ENCODE data around the gene DHPS. TPM values are rescaled to one million over a fixed set of nuclear protein-coding genes. Genes with fewer than 3 reads are reported as not detected.

The DHPS gene
- total and polyA plus RNA-seq, 2 of the 13 experiments (the other 11 are each of a cell fraction or from before 2014, with no cell fraction given): 43.3 to 84.3 TPM

- TF ChIP-seq ZBTB40 (IDR thresholded peaks at IDR 0.05) (no peak), ZBTB40 (CRISPR knock-in tag; IDR thresholded peaks at IDR 0.05) (no peak), ATF4 (CRISPR knock-in tag; IDR thresholded peaks at IDR 0.05) (no peak), SMC3 (IDR thresholded peaks at IDR 0.05; ENCODE audit: low read length) (0 out of 2 replicates have a peak, but pooled peaks have one; percentile 9), GATAD2A (CRISPR knock-in tag; IDR thresholded peaks at IDR 0.05) (peak; percentile 36; the same call in 1 of the 2 replicates), IRX3 (CRISPR knock-in tag; IDR thresholded peaks at IDR 0.05; ENCODE audit: borderline replicate concordance, low read depth) (no peak), NFKBIZ (CRISPR knock-in tag; IDR thresholded peaks at IDR 0.05) (peak; percentile 43; the same call in 1 of the 2 replicates), EED (CRISPR knock-in tag; IDR thresholded peaks at IDR 0.05) (no peak), ZFP62 (CRISPR knock-in tag; IDR thresholded peaks at IDR 0.05) (no peak), NR2C2 (CRISPR knock-in tag; IDR thresholded peaks at IDR 0.05; ENCODE audit: borderline replicate concordance) (peak; percentile 29; the same call in 1 of the 2 replicates), HDAC2 (CRISPR knock-in tag; IDR thresholded peaks at IDR 0.05) (0 out of 2 replicates have a peak, but pooled peaks have one; percentile 18), GATAD1 (CRISPR knock-in tag; IDR thresholded peaks at IDR 0.05) (no peak; the same call in 1 of the 2 replicates), ZBTB39 (CRISPR knock-in tag; IDR thresholded peaks at IDR 0.05) (no peak), NRL (CRISPR knock-in tag; IDR thresholded peaks at IDR 0.05; ENCODE audit: borderline replicate concordance) (peak; percentile 50; the same call in 1 of the 2 replicates), ZNF557 (CRISPR knock-in tag; IDR thresholded peaks at IDR 0.05) (no peak), GMEB2 (CRISPR knock-in tag; IDR thresholded peaks at IDR 0.05; ENCODE audit: low read depth) (no peak)
Observed at GRCh38 chr19:12639901-12640613, 41.6 kb downstream of the DHPS start (continued).
